Activated T-helper 1 cell treated with anti-CD3 and anti-CD28 coated beads, Interleukin-12 subunit alpha, Interleukin-12 subunit beta, Interleukin-2, Interleukin-4 antibody, amounts not matched to agents 30 ng/mL and 10 ng/mL and 1 ng/mL, durations not matched to agents 14 hours and 24 hours and 36 hours (primary cell): ENCODE results near the gene LIMS2. TPM values are rescaled to one million over a fixed set of nuclear protein-coding genes. Genes with fewer than 3 reads are reported as not detected.

Experiments
- DNase-seq: peaks from one replicate; pipeline ENCODE4 v3.0.0; 2021; ENCODE audit warnings: low spot score
- H3K27ac Mint-ChIP-seq: one replicate; pipeline ENCODE4 v1.8.0; 2021; ENCODE audit warnings: mild to moderate bottlenecking, mixed read lengths
- H3K27me3 Mint-ChIP-seq: one replicate; pipeline ENCODE4 v1.8.0; 2022; ENCODE audit warnings: mild to moderate bottlenecking, moderate library complexity, mixed read lengths; ENCODE audit not compliant: insufficient read depth
- H3K36me3 Mint-ChIP-seq: one replicate; pipeline ENCODE4 v1.8.0; 2021; ENCODE audit warnings: low read depth, mixed read lengths
- H3K4me1 Mint-ChIP-seq: one replicate; pipeline ENCODE4 v1.8.0; 2021; ENCODE audit warnings: low read depth, mixed read lengths
- H3K4me3 Mint-ChIP-seq: one replicate; pipeline ENCODE4 v1.8.0; 2021; ENCODE audit warnings: mild to moderate bottlenecking, moderate library complexity, mixed read lengths
- H3K9me3 Mint-ChIP-seq: one replicate; pipeline ENCODE4 v1.8.0; 2021; ENCODE audit warnings: mixed read lengths
- intact Hi-C: fragments of 100-400 bp; cut with micrococcal nuclease; formaldehyde crosslinking; loops from one replicate; pipeline ENCODE4 v1.15.1; 2024
- total RNA-seq: library from RNA; stranded (reverse); gene quantifications from 2 replicates; pipeline ENCODE4 v1.2.3, GENCODE V29; 2022

Gene LIMS2
- total RNA-seq, 1 donor from 2014 or later = 5.1 TPM

DNA sequence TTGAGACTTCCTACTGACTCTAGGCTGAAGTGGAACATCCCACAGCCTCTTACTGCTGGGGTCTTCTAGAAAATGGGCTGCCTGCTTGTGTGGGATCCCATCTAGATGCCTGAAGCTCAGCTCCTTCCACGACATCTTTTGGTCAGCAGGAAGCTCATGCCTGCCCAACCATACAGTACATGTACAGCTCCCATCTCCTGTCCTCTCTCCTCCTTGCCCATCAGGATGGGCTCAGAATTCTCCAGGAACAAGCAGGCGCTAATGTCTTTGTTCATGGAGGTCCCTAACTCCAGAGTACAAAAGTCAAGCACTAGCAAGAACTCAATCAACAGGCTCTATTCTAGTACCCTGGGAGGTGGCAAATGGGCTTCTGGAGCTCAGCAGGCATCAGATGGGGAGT lies 61.1 kb downstream of the LIMS2 start:
- Mint-ChIP-seq H3K27ac (no peak overlapping the region), H3K36me3 (peaks cover 2% of the 10 kb centered on the region), H3K4me1 (no peaks in the 10 kb centered on the region), H3K9me3 (peaks cover 11% of the 10 kb centered on the region), H3K27me3 (peaks cover 10% of the 10 kb centered on the region), H3K4me3 (no peak overlapping the region)
- intact Hi-C loops = no loop called here
- no peak for DNase-seq

DNA sequence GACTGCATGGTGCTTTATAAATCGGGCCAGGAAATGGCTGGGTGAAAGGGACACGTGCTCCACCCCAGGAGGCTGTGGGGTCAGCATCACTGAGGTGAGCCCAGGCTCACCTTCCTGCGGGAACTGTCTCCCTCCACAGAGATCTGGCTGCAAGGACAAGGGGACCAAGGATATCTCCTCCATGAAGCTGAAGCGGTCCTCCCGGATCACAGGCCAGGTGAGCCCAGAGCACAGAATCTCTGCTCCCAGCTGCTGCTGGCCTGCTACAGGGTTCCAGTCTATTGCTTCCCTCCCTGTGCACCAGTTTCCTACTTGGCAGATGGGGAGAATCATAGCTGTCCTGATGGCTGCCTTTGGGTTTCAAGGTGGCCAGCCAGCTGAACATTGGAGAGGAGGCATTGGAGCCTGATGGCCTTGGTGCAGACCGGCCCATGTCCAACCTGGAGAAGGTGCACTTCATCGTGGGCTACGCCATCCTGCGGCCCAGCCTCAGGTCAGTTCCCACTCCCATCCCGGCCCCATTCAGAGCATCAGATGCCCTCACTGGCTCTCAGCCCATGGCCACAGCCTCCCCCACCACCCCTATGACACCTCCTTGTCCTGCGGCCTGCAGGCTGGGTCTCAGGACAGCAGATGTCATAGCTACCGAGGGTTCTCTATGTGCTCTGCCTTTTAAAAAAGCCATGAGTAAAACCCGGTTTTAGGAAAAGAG lies 63.1 kb downstream of the LIMS2 start:
- no peak for DNase-seq
- intact Hi-C loops = no loop called here
- Mint-ChIP-seq H3K27me3 (peaks cover 8% of the 10 kb centered on the region), H3K27ac (no peak overlapping the region), H3K36me3 (peaks cover 2% of the 10 kb centered on the region), H3K9me3 (peaks cover 11% of the 10 kb centered on the region), H3K4me1 (no peaks in the 10 kb centered on the region), H3K4me3 (no peak overlapping the region)

DNA sequence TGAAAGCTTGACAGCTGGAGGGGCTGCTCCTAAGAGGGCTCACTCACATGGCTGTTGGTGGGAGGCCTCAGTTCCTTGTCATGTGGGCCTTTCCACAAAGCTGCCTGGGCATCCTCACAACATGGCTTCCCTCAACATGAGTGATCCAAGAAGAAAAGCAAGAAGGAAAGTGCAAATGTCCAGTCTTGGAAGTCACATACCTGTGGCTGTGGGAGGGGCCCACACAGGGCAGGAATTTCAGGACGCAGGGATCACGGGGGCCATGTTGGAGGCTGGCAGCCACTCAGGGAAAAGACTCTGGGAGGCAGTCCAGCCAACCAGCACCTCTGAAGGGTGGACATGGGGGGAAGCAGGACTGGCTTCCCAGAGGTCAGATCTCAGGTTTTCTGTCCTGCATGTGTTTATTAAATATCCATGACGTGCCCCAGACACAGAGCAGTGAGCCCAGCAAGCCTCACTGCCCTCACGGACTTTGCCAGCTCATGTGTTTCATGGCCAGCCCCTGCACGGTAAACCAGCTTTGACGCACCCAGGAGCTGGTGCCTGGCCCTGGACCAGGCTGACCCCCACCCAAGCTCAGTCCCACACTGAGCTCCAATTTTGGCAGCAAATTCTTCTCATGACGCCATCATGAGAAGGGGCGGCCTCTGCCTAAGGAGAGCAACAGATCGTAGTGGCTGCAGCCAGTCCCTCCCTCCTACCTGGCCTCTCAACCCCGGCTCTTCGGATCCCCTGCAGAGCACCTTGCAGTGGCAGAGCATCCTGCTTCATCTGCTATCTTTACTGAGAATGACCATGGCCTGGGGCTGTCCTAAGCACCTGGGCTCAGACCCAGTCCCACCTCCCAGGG lies 64.0 kb downstream of the LIMS2 start:
- Mint-ChIP-seq H3K27ac (no peak overlapping the region), H3K4me1 (no peaks in the 10 kb centered on the region), H3K4me3 (no peak overlapping the region), H3K27me3 (peaks cover 8% of the 10 kb centered on the region), H3K36me3 (peaks cover 2% of the 10 kb centered on the region), H3K9me3 (peaks cover 11% of the 10 kb centered on the region)
- intact Hi-C loops = no loop called here
- DNase-seq = no peak

DNA sequence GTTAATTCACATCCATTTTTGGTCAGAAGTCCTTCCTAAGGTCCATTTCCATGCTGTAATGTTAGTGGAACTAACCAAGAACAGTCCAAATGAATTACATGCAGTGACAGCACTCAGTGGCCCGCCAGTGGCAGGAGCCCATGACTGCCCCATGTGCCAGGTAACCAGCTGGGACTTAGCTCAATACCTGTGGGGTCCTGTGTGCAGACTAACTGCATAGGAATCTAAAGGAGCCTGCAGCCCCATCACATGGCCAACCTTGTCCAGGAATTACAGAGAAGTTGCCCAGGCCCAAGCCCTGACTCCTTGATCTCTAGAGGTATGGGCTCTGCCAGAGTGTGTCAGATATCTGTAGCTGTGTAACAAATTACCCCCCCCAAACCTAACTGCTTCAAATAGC lies 64.8 kb downstream of the LIMS2 start:
- intact Hi-C loops = no loop called here
- Mint-ChIP-seq H3K4me3 (no peak overlapping the region), H3K36me3 (no peaks in the 10 kb centered on the region), H3K4me1 (no peaks in the 10 kb centered on the region), H3K9me3 (peaks cover 11% of the 10 kb centered on the region), H3K27me3 (peaks cover 6% of the 10 kb centered on the region), H3K27ac (no peak overlapping the region)
- DNase-seq = no peak

DNA sequence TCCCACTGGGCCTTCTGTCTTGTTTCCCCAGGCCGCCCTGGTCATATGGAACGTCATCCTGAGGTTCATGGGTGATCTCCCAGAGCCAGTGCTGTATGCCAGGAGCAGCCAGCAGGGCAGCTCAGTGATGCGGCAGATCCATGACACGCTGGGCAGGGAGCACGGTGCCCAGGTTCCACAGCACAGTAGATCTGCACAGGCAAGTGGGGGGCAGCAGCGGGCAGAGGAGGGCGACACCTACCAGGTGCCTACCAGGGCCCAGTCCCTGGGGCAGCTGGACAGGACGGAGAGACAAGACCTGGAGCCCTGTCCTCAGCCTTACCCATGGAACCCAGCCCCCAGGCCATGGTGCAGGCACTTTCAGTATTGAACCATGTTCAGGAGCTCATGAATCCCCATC lies 65.5 kb downstream of the LIMS2 start:
- intact Hi-C loops = no loop called here

DNA sequence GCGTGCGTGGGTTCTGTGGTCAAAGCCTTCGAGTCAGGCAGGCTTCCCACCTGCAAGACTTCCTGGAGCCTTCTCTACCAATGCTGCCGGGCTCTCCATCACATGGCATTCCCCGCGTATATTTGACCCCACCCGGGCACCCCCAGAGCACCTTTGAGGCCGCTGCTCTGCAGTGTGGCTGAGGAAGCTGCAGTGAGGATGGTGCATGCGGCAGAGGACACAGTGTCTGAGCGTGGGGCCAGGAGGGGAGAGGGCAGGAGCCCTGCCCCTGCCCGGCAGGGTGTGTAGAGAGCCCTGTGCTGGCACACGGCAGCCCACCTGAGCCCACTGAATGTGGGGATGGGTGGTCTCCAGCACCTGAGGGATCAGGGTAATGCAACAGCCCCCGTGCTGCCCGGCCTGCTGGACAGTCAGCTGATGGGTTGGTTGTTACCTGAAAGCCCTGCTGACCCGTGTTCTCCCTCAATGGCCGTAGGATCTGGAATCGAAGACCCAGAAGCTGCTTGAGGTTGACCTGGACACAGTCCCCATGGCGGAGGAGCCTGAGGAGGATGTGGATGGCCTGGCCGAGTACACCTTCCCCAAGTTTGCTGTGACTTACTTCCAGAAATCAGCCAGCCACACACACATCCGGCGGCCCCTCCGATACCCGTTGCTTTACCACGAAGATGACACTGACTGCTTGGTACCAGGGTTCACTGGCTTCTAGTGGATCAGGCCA lies 66.1 kb downstream of the LIMS2 start:
- H3K27me3 Mint-ChIP-seq = peaks cover 2% of the 10 kb centered on the region
- H3K27ac Mint-ChIP-seq = no peak overlapping the region
- peaks cover 11% of the 10 kb centered on the region for H3K9me3 Mint-ChIP-seq
- H3K4me3 Mint-ChIP-seq = no peak overlapping the region
- H3K36me3 Mint-ChIP-seq = no peaks in the 10 kb centered on the region
- intact Hi-C loops = no loop called here
- no peak for DNase-seq
- H3K4me1 Mint-ChIP-seq = peaks cover 4% of the 10 kb centered on the region

More for the DNA sequence above, 65.5 kb downstream of the LIMS2 start:
- Mint-ChIP-seq H3K9me3 (peaks cover 11% of the 10 kb centered on the region), H3K36me3 (no peaks in the 10 kb centered on the region), H3K27ac (no peak overlapping the region), H3K27me3 (peaks cover 2% of the 10 kb centered on the region), H3K4me3 (no peak overlapping the region), H3K4me1 (no peaks in the 10 kb centered on the region)
- DNase-seq = no peak

DNA sequence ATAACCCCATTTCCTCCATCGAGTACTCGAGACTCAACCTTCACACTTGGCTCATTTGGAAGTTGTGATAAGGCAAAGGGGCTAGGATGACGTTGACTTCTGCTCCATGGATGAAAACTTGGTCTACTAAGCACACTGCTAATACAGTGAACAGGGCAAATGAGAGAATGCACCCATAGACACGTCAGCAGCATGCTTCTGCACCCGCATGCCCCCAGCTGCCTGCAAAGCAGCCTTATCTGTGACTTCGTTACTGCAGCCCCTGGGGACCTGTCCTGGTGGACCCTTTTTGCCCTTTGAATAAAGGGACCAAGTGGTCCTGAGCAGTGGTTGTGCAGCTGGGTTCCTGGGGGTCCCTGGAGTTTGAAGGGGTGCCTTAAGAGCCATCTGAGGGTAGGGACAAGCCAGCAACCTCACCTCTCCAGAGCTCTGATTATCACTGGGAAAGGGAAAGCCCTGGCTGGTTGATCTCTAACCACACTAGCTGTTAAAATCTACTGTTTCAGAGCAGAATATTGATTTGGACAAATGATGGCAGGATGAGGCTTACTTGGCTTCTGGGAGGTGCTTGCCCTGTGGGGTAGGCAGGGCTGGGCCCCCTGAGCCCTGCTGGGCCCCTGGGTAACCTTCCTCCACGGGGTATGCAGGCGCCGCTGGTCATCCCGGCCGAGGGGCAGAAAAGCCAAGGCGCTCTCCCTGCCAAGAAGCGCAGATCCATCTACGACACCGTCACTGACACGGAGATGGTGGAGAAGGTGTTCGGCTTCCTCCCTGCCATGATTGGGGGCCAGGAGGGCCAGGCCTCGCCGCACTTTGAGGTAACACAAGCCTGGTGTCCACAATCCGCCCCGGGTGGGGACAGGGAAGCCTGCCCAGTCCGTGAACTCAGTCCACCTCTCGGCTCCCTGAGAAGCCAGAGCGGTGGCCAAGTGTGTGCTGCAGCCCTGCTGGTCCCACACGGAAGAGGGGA lies 67.0 kb downstream of the LIMS2 start:
- no peak overlapping the region for H3K4me3 Mint-ChIP-seq
- no peaks in the 10 kb centered on the region for H3K27me3 Mint-ChIP-seq
- no peaks in the 10 kb centered on the region for H3K36me3 Mint-ChIP-seq
- intact Hi-C loops = no loop called here
- H3K4me1 Mint-ChIP-seq = peaks cover 5% of the 10 kb centered on the region
- no peak overlapping the region for H3K27ac Mint-ChIP-seq
- peaks cover 5% of the 10 kb centered on the region for H3K9me3 Mint-ChIP-seq
- DNase-seq = no peak

DNA sequence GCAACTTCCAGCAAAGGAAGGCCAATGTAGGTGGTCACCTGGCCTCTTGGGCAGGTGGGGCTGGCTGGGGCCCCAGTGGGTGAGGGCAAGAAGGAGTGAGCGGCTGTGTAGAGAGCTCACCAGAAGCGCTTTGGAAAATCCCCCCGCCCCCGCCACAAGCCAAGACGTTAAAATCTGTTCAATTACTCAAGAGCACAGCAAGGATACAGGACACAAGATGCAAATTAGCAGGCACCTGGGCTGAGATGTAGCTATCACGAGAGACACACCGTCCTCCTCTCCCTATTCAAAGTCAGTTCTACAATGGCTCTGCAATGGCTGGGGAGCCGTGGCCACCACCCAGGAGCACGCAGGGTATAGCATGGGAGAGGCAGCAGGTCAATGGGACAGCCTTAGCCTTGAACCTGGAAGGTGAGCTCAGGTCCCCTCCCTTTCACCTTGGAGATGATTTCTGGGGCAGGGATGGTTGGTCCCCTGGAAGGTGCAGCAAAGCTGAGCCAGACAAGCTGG lies 67.9 kb downstream of the LIMS2 start:
- intact Hi-C loops = no loop called here

DNA sequence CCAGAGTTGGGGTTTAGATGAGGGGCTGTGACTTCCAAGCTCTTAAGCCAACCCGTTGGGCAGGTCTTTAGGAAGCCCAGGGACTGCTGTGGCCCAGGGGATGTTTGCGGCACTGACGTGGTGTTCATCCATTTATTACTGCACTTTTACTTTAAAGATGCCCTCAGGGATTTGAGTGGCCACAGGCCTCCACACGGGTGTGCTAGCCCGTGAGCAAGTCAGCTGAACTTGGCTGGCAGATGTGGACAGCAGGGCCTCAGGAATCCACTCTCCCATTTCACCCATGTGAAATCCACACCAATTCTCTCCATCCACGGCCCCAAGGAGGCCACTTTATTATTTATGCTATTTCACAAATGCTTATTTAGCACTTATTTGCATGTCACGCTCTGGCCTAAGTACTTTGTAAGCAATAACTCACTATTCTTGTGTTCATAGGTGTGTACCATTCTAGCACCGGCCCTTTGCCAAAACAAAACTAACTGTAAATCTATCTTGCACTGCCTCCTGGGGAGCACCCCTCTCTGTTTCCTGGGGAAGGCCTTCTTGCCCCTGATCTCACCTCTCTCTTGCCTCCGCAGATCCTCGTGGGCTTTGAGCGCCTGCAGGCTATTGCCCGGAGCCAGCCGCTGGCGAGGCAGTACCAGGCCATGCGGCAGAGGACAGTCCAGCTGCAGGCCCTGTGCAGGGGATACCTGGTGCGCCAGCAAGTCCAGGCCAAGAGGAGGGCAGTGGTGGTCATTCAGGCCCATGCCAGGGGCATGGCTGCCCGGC lies 68.5 kb downstream of the LIMS2 start:
- no peaks in the 10 kb centered on the region for H3K27me3 Mint-ChIP-seq
- no peak overlapping the region for H3K4me3 Mint-ChIP-seq
- peaks cover 5% of the 10 kb centered on the region for H3K4me1 Mint-ChIP-seq
- no peak overlapping the region for H3K27ac Mint-ChIP-seq
- peaks cover 3% of the 10 kb centered on the region for H3K36me3 Mint-ChIP-seq
- H3K9me3 Mint-ChIP-seq = peaks cover 11% of the 10 kb centered on the region
- DNase-seq = no peak
- intact Hi-C loops = no loop called here

More for the DNA sequence above, 67.9 kb downstream of the LIMS2 start:
- Mint-ChIP-seq H3K4me3 (no peak overlapping the region), H3K9me3 (peaks cover 7% of the 10 kb centered on the region), H3K27ac (no peak overlapping the region), H3K4me1 (peaks cover 5% of the 10 kb centered on the region), H3K36me3 (peaks cover 3% of the 10 kb centered on the region), H3K27me3 (no peaks in the 10 kb centered on the region)
- no peak for DNase-seq

DNA sequence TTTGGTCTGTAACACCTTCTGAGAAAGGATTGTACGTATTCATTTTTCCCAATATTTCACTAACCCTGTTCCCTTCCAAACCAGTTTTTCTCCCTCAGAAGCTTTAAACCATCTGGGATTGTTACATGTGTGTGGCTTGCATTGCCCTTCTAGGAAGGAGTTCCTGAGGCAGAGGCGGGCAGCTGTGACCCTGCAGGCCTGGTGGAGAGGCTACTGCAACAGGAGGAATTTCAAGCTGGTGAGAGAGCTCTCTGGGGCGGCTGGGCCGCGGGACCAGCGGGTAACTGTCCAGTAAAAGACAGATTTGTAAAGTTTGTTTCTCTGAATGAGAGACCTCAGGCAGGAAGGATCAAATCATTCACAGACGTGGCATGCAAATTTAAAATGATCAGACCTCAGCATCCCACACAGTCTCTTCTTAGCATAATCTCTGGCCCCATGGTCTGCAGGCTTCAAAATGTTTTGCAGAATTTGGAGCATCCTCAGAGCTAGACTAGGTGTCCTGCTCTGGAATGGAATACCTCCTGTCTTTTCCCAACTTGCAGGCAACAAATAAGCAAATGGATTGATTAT lies 69.6 kb downstream of the LIMS2 start:
- peaks cover 17% of the 10 kb centered on the region for H3K9me3 Mint-ChIP-seq
- no peak overlapping the region for H3K27ac Mint-ChIP-seq

DNA sequence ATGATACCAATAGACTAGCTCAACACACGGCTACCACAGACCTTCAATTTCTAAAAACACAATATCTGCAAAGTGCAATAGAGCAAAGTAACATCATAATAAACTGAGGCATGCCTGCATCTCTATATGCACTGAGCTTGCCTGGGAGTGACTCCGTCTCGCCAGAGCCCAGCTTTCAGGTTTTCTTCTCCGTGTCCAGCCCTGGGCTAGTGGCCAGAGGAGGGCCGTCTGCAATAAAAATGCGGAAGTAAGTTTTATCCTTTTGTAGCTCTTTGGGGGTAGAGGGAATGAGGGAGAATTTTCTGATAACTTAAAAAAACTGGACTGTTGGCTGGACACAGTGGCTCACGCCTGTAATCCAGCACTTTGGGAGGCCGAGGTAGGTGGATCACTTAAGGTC lies 70.3 kb downstream of the LIMS2 start:
- Mint-ChIP-seq H3K27me3 (no peaks in the 10 kb centered on the region), H3K36me3 (peaks cover 3% of the 10 kb centered on the region), H3K9me3 (peaks cover 17% of the 10 kb centered on the region), H3K4me3 (no peak overlapping the region), H3K4me1 (peaks cover 5% of the 10 kb centered on the region), H3K27ac (no peak overlapping the region)
- DNase-seq = no peak
- intact Hi-C loops = no loop called here

More for the DNA sequence above, 69.6 kb downstream of the LIMS2 start:
- no peak overlapping the region for H3K4me3 Mint-ChIP-seq
- peaks cover 5% of the 10 kb centered on the region for H3K4me1 Mint-ChIP-seq
- peaks cover 3% of the 10 kb centered on the region for H3K36me3 Mint-ChIP-seq
- intact Hi-C loops = no loop called here
- no peak for DNase-seq
- no peaks in the 10 kb centered on the region for H3K27me3 Mint-ChIP-seq
